ENCODE data around the gene APLN. TPM values are rescaled to one million over a fixed set of nuclear protein-coding genes. Genes with fewer than 3 reads are reported as not detected.

APLN gene
- total RNA-seq, 2 experiments from 2014 or later = 3.5 TPM

DNA sequence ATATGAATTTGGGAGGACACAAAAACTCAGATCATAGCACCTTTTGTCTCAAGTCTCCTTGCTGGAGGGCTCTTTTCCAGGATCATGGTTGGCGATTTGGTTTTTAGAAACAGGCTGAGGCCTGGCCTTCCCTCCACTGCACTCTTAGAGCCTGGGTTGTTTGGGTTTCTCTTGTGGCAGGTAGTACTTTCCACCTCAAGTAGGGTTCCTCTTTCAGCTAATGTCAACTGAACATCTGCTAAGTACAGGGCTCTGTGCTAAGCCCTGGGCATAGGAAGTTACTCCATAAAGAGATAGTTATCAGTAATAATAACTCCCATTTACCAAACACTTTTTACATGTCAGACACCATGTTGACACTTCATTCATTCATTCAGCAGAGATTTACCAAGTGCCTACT lies 28.2 kb upstream of the APLN start:
- no peak overlapping the region for H3K4me3 Mint-ChIP-seq
- ChIA-PET CTCF (no interaction called here), POLR2A (no interaction called here)
- DNase-seq = no peak
- no peak overlapping the region for H3K27ac Mint-ChIP-seq
- no peaks in the 10 kb centered on the region for H3K9me3 Mint-ChIP-seq
- H3K27me3 Mint-ChIP-seq = no peaks in the 10 kb centered on the region
- intact Hi-C loops (cut with micrococcal nuclease) = no loop called here
- ATAC-seq = no peak
- TF ChIP-seq CTCF (IDR thresholded peaks at IDR 0.05) = no peak
- peaks cover 8% of the 10 kb centered on the region for H3K4me1 Mint-ChIP-seq (ENCODE audit: low read depth)
- H3K36me3 Mint-ChIP-seq (ENCODE audit: low read depth) = no peaks in the 10 kb centered on the region

DNA sequence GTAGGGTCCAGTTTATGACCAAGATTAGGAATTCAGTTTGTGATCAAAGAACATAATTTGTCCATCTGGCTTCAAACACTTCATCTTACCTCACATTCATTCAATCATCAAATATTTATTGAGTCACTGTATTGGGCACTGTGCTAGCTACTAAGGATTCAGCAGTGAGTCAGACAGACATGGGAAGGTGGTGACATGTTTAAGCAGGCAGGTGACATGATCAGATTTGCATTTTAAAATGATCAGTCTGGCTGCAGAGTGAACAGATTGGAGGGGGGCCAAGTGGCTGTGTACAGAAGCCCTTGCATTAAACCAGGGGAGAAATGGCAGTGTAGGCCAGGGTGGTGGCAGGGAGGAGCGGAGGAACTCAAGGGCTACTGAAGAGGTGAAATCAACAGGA lies 25.1 kb upstream of the APLN start:
- CTCF ChIA-PET = interaction anchor here (1.0 to 1.7 kb wide), 4 partner anchors 9 to 144 kb away, joined by 3 to 8 read pairs (median 3); no protein-coding TSS in a partner anchor
- H3K4me1 Mint-ChIP-seq (ENCODE audit: low read depth) = peaks cover 13% of the 10 kb centered on the region

GRCh38 chrX:129678614-129679195 lies 23.9 kb upstream of the APLN start:
- ChIA-PET POLR2A (interaction anchor here (1.1 to 1.4 kb wide), 2 partner anchors 24 to 77 kb away, joined by 3 to 4 read pairs; partner anchors contain the start of gene APLN), CTCF (interaction anchor here (0.8 to 2.3 kb wide), 7 partner anchors 11 to 247 kb away, joined by 3 to 8 read pairs (median 3); no protein-coding TSS in a partner anchor)
- Mint-ChIP-seq H3K27ac (peak overlapping the region; percentile 59), H3K36me3 (ENCODE audit: low read depth) (no peaks in the 10 kb centered on the region), H3K27me3 (no peaks in the 10 kb centered on the region), H3K9me3 (no peaks in the 10 kb centered on the region), H3K4me3 (peak overlapping the region; percentile 57), H3K4me1 (ENCODE audit: low read depth) (peaks cover 13% of the 10 kb centered on the region)
- intact Hi-C loops (cut with micrococcal nuclease) = no loop called here
- ATAC-seq (peak; percentile 73), DNase-seq (peak; percentile 59)
- peak; percentile 3 for TF ChIP-seq CTCF (IDR thresholded peaks at IDR 0.05)

More for the DNA sequence above, 25.1 kb upstream of the APLN start:
- ATAC-seq (peak; percentile 26), DNase-seq (no peak)
- intact Hi-C loops (cut with micrococcal nuclease) = no loop called here
- Mint-ChIP-seq H3K4me3 (no peak overlapping the region), H3K9me3 (no peaks in the 10 kb centered on the region), H3K27me3 (no peaks in the 10 kb centered on the region), H3K36me3 (ENCODE audit: low read depth) (no peaks in the 10 kb centered on the region), H3K27ac (no peak overlapping the region)
- TF ChIP-seq CTCF (IDR thresholded peaks at IDR 0.05) = no peak
- POLR2A ChIA-PET = no interaction called here

GRCh38 chrX:129667412-129667811 lies 12.7 kb upstream of the APLN start:
- intact Hi-C loops (cut with micrococcal nuclease) = no loop called here
- H3K4me1 Mint-ChIP-seq (ENCODE audit: low read depth) = peaks cover 2% of the 10 kb centered on the region
- H3K27ac Mint-ChIP-seq = no peak overlapping the region
- no peak for TF ChIP-seq CTCF (IDR thresholded peaks at IDR 0.05)
- no peaks in the 10 kb centered on the region for H3K36me3 Mint-ChIP-seq (ENCODE audit: low read depth)
- H3K9me3 Mint-ChIP-seq = peaks cover 2% of the 10 kb centered on the region
- ChIA-PET CTCF (no interaction called here), POLR2A (no interaction called here)
- no peak overlapping the region for H3K4me3 Mint-ChIP-seq
- no peak for ATAC-seq
- peaks cover 14% of the 10 kb centered on the region for H3K27me3 Mint-ChIP-seq
- DNase-seq = no peak

DNA sequence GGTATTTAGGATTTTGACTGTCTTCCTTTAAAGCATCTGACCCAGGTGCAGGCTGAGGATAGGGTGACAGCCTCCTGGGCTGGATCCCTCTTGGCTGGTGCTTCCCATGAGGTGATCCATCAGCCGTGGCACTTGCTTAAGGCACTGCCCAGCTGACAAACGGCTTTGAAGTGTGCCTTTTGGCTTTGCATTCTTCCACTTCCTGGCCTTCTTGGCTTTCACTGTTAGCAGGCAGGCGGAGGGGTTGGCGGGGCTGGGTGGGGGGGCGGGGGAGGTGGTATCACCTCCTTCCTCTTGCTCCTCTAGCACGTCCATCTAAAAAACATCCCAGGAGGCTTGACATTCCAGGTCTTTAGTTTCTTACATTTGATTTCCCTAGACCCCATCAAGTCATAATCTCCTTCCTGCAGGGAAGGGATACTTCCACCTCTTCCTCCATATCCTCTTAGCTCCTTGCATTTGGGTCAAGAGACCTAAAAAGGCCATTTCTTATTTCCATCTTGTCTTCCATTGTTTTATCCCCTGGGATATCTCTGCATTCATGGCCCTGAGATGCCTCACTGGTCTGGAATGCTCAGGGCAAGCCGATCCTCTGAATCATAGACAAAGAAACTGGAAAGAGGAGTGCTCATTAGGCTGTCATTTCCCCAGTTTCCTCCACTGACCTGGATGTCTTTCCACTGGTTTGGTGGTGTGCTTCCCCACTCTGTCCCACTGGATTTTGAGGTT lies 11.3 kb upstream of the APLN start:
- Mint-ChIP-seq H3K4me3 (no peak overlapping the region), H3K36me3 (ENCODE audit: low read depth) (no peaks in the 10 kb centered on the region), H3K9me3 (peaks cover 2% of the 10 kb centered on the region), H3K27me3 (peaks cover 14% of the 10 kb centered on the region), H3K27ac (no peak overlapping the region), H3K4me1 (ENCODE audit: low read depth) (peaks cover 2% of the 10 kb centered on the region)
- intact Hi-C loops (cut with micrococcal nuclease) = no loop called here
- CTCF ChIA-PET = interaction anchor here (1.4 kb wide), 1 partner anchor 11 kb away, joined by 4 read pairs; no protein-coding TSS in a partner anchor
- DNase-seq = no peak
- POLR2A ChIA-PET = no interaction called here
- no peak for ATAC-seq
- no peak for TF ChIP-seq CTCF (IDR thresholded peaks at IDR 0.05)
